ENCODE results near the gene DDX52. TPM values are rescaled to one million over a fixed set of nuclear protein-coding genes. Genes with fewer than 3 reads are reported as not detected.

DDX52 gene
- total and polyA plus RNA-seq, 7 donors: 9.2 to 20.1 (median 15.3) TPM

DNA sequence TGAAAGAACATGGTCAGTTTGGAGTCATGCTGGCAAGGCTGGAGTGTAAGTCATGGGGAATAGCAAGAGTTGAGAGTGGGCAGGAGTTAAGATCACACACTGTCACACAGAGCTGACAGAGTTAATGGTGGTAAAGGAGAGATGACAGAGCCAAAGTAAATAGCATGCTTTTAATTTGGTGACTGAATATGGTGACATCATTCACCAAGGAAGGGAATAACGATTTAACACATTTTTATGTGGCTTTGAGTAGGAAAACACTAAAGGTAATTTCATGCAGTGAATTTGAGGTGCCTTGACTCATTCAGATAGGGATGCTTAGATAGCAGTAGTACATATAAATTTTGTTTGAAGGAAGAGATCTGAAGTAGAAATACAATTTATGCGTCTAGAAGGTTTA, 76.1 kb downstream of the DDX52 start:
- Histone ChIP-seq H3K36me3 (ENCODE audit: insufficient read depth in 1 of 2, low read depth in 1 of 2) (peaks cover 4 to 84% of the 10 kb centered on the region in 2 donors), H3K27me3 (ENCODE audit: insufficient read depth in 3 of 3, low read length in 2 of 3) (no peaks in the 10 kb centered on the region), H3K4me3 (no peak overlapping the region), H3K9me3 (no peaks in the 10 kb centered on the region), H3K4me1 (no peaks in the 10 kb centered on the region), H3K27ac (no peak overlapping the region)
- 76 to 82% (median 79%) methylated on average over 2 of the region's 2 CpGs for WGBS, 3 donors
- intact Hi-C loops (cut with DNase I): no loop called here
- ATAC-seq (no peak), DNase-seq (no peak)
- TF ChIP-seq, protein P1, sequence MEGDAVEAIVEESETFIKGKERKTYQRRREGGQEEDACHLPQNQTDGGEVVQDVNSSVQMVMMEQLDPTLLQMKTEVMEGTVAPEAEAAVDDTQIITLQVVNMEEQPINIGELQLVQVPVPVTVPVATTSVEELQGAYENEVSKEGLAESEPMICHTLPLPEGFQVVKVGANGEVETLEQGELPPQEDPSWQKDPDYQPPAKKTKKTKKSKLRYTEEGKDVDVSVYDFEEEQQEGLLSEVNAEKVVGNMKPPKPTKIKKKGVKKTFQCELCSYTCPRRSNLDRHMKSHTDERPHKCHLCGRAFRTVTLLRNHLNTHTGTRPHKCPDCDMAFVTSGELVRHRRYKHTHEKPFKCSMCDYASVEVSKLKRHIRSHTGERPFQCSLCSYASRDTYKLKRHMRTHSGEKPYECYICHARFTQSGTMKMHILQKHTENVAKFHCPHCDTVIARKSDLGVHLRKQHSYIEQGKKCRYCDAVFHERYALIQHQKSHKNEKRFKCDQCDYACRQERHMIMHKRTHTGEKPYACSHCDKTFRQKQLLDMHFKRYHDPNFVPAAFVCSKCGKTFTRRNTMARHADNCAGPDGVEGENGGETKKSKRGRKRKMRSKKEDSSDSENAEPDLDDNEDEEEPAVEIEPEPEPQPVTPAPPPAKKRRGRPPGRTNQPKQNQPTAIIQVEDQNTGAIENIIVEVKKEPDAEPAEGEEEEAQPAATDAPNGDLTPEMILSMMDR (IDR thresholded peaks at IDR 0.05): no peak

DNA sequence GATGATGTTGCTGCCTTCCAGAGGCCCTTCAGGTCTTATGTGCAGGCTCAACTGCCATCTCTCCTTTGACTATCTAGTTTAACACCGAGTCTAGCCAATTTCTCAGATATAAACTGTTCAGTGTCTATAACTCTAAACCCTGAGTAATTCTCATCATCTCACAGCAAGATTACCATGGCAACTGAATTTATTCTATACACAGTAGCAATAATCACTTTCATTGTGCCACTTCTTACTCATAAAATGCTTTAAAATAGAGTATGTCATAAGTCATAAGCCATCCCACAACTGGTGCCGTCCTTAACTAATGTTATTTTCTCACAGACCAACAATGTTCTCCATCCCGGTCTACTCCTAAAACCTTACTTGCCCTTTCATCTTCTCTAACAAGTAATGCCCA, 79.0 kb downstream of the DDX52 start:
- no peaks in the 10 kb centered on the region for H3K9me3 ChIP-seq
- H3K4me3 ChIP-seq: no peak overlapping the region
- no peak overlapping the region for H3K27ac ChIP-seq
- H3K4me1 ChIP-seq: no peaks in the 10 kb centered on the region
- no peaks in the 10 kb centered on the region for H3K27me3 ChIP-seq (ENCODE audit: insufficient read depth in 3 of 3, low read length in 2 of 3)
- ATAC-seq (no peak), DNase-seq (no peak)
- TF ChIP-seq, protein P1 (IDR thresholded peaks at IDR 0.05): no peak
- H3K36me3 ChIP-seq (ENCODE audit: insufficient read depth in 1 of 2, low read depth in 1 of 2): peaks cover 11 to 84% of the 10 kb centered on the region in 2 donors
- intact Hi-C loops (cut with DNase I): no loop called here
- WGBS, 3 donors: 86 to 95% (median 92%) methylated on average over 3 of the region's 3 CpGs

DNA sequence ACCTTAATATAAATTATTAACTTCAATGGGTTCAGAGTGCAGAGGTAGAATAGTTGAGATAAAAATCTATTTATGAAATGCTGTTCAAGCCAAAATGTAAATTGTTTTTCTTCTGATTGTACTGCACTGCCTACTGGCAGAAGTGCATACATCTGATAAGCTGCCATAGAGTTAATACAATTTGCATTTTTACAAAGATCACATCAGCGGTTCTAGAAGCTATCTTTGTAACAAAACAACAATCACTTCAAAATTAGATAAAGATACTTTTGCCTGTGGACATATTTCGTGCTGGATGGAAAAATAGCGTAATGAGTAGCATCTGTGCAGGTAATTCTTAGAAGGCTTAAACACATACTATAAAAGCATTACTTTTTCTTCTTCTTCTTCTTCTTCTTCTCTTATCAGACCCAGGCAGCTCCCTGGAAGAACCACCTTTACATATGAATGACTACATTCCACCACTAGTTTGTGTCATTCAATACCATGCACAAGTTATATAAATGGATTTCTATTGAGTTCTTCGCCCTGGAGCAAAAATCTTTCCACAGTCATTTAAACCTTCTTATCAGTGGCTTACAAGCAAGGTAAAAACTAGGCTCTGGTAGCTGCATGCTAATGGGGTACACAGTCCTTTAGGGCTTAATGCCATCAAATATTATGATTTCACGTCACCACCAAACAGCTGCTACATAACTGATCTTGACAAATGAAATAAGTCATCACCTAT, 81.1 kb downstream of the DDX52 start:
- Histone ChIP-seq H3K4me3 (no peak overlapping the region), H3K27ac (no peak overlapping the region), H3K4me1 (no peaks in the 10 kb centered on the region), H3K9me3 (no peaks in the 10 kb centered on the region), H3K36me3 (ENCODE audit: insufficient read depth in 1 of 2, low read depth in 1 of 2) (peaks cover 11 to 84% of the 10 kb centered on the region in 2 donors), H3K27me3 (ENCODE audit: insufficient read depth in 3 of 3, low read length in 2 of 3) (no peaks in the 10 kb centered on the region)
- intact Hi-C loops (cut with DNase I): no loop called here
- TF ChIP-seq, protein P1 (IDR thresholded peaks at IDR 0.05): no peak
- ATAC-seq (no peak), DNase-seq (no peak)
- 93 to 95% (median 95%) methylated on average over 5 of the region's 5 CpGs for WGBS, 3 donors

Other genes with a start within 250 kb of the DDX52 start
- gene ACACA, start 236.6 kb downstream of the DDX52 start, total RNA-seq: 10 to 100 TPM; 21.5 to 42.6 (median 35.7) TPM
- 10 to 100 TPM in 2 of 3 donors, 1 to 10 TPM in 1; 7.2 to 13.4 (median 12.1) TPM for gene ACACA, start 236.6 kb downstream of the DDX52 start, polyA plus RNA-seq
- gene TADA2A, start 236.6 kb downstream of the DDX52 start, total RNA-seq: 10 to 100 TPM in 3 of 4 donors, 1 to 10 TPM in 1; 9.4 to 23.7 (median 17.4) TPM
- 10 to 100 TPM in 2 of 3 donors, 1 to 10 TPM in 1; 8.5 to 11.3 (median 10.6) TPM for gene TADA2A, start 236.6 kb downstream of the DDX52 start, polyA plus RNA-seq
- gene DUSP14, start 153.6 kb downstream of the DDX52 start, total RNA-seq: 10 to 100 TPM in 3 of 4 donors, 1 to 10 TPM in 1; 9.3 to 21.5 (median 14.0) TPM
- gene DUSP14, start 153.6 kb downstream of the DDX52 start, polyA plus RNA-seq: 10 to 100 TPM in 2 of 3 donors, 1 to 10 TPM in 1; 9.4 to 32.1 (median 11.6) TPM
- 10 to 100 TPM; 30.3 to 43.1 (median 36.6) TPM for gene SYNRG, start 34.0 kb downstream of the DDX52 start, total RNA-seq
- gene SYNRG, start 34.0 kb downstream of the DDX52 start, polyA plus RNA-seq: 10 to 100 TPM in 1 of 3 donors, 1 to 10 TPM in 2; 5.1 to 19.8 (median 5.2) TPM
- gene HNF1B, start 101.6 kb upstream of the DDX52 start, total RNA-seq: not detected
- under 1 TPM in 1 of 3 donors, not detected in 2; 0.03 TPM for gene HNF1B, start 101.6 kb upstream of the DDX52 start, polyA plus RNA-seq

All from psoas muscle (tissue), 8 donors.